Gastroesophageal sphincter (tissue), 4 donors: Measurements from ENCODE around the gene INSYN1. TPM values are rescaled to one million over a fixed set of nuclear protein-coding genes. Genes with fewer than 3 reads are reported as not detected.
A peak's percentile ranks its signal among the peaks of the same experiment; 100 is the strongest.

Experiments
- ATAC-seq: fragments of 150-250 bp; one replicate; pipeline ENCODE4 v1.9.1; 2016; ENCODE audit warnings: mild to moderate bottlenecking, moderate library complexity
- H3K27ac ChIP-seq, 4 donors: fragments of 200-600 bp; sonication (generic) in 3 of 4; 1 replicate in 3 of 4; 2 replicates in 1 of 4; pipeline ENCODE4 v1.5.1; 2016 to 2019
- H3K27me3 ChIP-seq: fragments of 200-600 bp; sonication (generic); one replicate; pipeline ENCODE4 v1.5.1; 2019
- H3K36me3 ChIP-seq, 2 donors: fragments of 200-600 bp; sonication (generic); one replicate each; pipeline ENCODE4 v1.5.1; 2019; ENCODE audit warnings: control low read depth in 1 of 2
- H3K4me1 ChIP-seq, 3 donors: fragments of 200-600 bp; sonication (generic); 1 replicate in 2 of 3; 2 replicates in 1 of 3; pipeline ENCODE4 v1.5.1; 2016 to 2019; ENCODE audit warnings: control low read depth in 2 of 3
- H3K4me3 ChIP-seq, 2 donors: fragments of 200-600 bp; sonication (generic); one replicate each; pipeline ENCODE4 v1.5.1; 2019; ENCODE audit warnings: mild to moderate bottlenecking in 1 of 2, moderate library complexity in 1 of 2
- H3K9me3 ChIP-seq, 3 donors: fragments of 200-600 bp; sonication (generic); one replicate each; pipeline ENCODE4 v1.5.1; 2017 to 2019; ENCODE audit warnings: control low read depth in 2 of 3
- CTCF ChIP-seq, 4 experiments: fragments of 200-600 bp in 2 of 4; fragments of 450-650 bp in 2 of 4; sonication (generic) in 1 of 4; IDR thresholded peaks; one replicate each; pipeline ENCODE4 v1.5.1; 2017 to 2019; ENCODE audit warnings: antibody characterized with exemption in 4 of 4, mild to moderate bottlenecking in 2 of 4, moderate library complexity in 2 of 4
- EP300 ChIP-seq: sonication (generic); formaldehyde crosslinking; IDR thresholded peaks from one replicate; pipeline ENCODE4 v1.6.1; 2017; ENCODE audit warnings: antibody characterized with exemption, mild to moderate bottlenecking
- POLR2A ChIP-seq, 2 donors: fragments of 450-650 bp; IDR thresholded peaks; one replicate each; pipeline ENCODE4 v1.6.1; 2017; ENCODE audit warnings: antibody characterized with exemption in 2 of 2, mild to moderate bottlenecking in 2 of 2, moderate library complexity in 1 of 2
- POLR2AphosphoS5 ChIP-seq: sonication (generic); formaldehyde crosslinking; IDR thresholded peaks from one replicate; pipeline ENCODE4 v1.6.1; 2017; ENCODE audit warnings: antibody characterized with exemption
- WGBS, 2 donors: methylation state at CpG; one replicate each; pipeline ENCODE4 v1.1.5; 2018; ENCODE audit warnings: low coverage in 1 of 2; 5-methylcytosine and 5-hydroxymethylcytosine counted together
- total RNA-seq, 4 donors: library from RNA; depleted of rRNA; stranded (reverse); fragments of >200 nt; gene quantifications; one replicate each; pipeline ENCODE4 v1.1.0, GENCODE V29; 2016

The INSYN1 gene
- total RNA-seq, 4 donors from 2014 or later: 11.4 to 30.2 (median 16.3) TPM

- no peak for ATAC-seq
- no peak for TF ChIP-seq POLR2AphosphoS5
- TF ChIP-seq EP300: no peak
- TF ChIP-seq POLR2A (IDR thresholded peaks at IDR 0.05): no peak
- no peak for TF ChIP-seq CTCF (IDR thresholded peaks at IDR 0.05)
Measured at GRCh38 chr15:73724212-73724611, 28.9 kb downstream of the INSYN1 start.

GRCh38 chr15:73723191-73723590, 30.0 kb downstream of the INSYN1 start:
- no peaks in the 10 kb centered on the region for H3K27me3 ChIP-seq
- H3K9me3 ChIP-seq: no peaks in the 10 kb centered on the region
- H3K4me3 ChIP-seq: no peak overlapping the region
- peak; percentile 53 for ATAC-seq
- no peak overlapping the region for H3K27ac ChIP-seq
- 40 to 44% methylated on average over 1 to 4 of the region's 4 CpGs for WGBS, 2 donors
- TF ChIP-seq POLR2AphosphoS5 (no peak), EP300 (no peak), POLR2A (IDR thresholded peaks at IDR 0.05) (no peak), CTCF (IDR thresholded peaks at IDR 0.05) (no peak)
- H3K36me3 ChIP-seq: no peaks in the 10 kb centered on the region
- no peaks in the 10 kb centered on the region for H3K4me1 ChIP-seq

More at GRCh38 chr15:73724212-73724611, 28.9 kb downstream of the INSYN1 start:
- Histone ChIP-seq H3K36me3 (no peaks in the 10 kb centered on the region), H3K27ac (no peak overlapping the region), H3K27me3 (no peaks in the 10 kb centered on the region), H3K4me3 (no peak overlapping the region), H3K4me1 (no peaks in the 10 kb centered on the region), H3K9me3 (no peaks in the 10 kb centered on the region)
- WGBS, 2 donors: 100% methylated on average over 1 of the region's 3 CpGs

DNA sequence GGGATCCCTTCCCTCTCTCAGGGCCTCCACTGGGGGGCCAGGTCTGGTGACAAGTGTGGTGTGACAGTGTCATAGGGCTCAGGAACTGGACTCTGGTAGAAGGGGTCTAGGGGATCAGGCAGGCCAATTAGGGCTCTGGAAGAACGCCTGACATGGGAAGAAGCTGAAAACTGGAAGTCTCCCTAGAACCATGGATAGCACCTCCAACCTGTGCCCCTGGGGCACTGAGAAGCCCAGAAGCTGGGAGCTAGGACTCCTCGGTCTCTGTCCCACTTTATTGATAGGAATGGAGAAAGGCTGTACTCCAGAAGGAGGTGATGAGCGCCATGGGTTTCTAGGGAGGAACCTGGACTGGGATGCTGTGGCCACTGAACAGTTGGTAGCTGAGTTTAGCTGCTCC, 30.7 kb downstream of the INSYN1 start:
- Histone ChIP-seq H3K4me1 (peaks cover 0 to under 1% (median 0%) of the 10 kb centered on the region in 3 donors), H3K4me3 (no peak overlapping the region), H3K27me3 (no peaks in the 10 kb centered on the region), H3K9me3 (no peaks in the 10 kb centered on the region), H3K27ac (no peak overlapping the region), H3K36me3 (no peaks in the 10 kb centered on the region)
- WGBS, 2 donors: 89 to 100% methylated on average over 2 to 3 of the region's 3 CpGs
- no peak for ATAC-seq
- TF ChIP-seq EP300 (no peak), CTCF (IDR thresholded peaks at IDR 0.05) (no peak), POLR2A (IDR thresholded peaks at IDR 0.05) (no peak), POLR2AphosphoS5 (no peak)

GRCh38 chr15:73718694-73719093, 34.5 kb downstream of the INSYN1 start:
- 60 to 84% methylated on average over 1 to 4 of the region's 4 CpGs for WGBS, 2 donors
- peaks cover 0 to 13% (median 0%) of the 10 kb centered on the region in 3 donors for H3K4me1 ChIP-seq

DNA sequence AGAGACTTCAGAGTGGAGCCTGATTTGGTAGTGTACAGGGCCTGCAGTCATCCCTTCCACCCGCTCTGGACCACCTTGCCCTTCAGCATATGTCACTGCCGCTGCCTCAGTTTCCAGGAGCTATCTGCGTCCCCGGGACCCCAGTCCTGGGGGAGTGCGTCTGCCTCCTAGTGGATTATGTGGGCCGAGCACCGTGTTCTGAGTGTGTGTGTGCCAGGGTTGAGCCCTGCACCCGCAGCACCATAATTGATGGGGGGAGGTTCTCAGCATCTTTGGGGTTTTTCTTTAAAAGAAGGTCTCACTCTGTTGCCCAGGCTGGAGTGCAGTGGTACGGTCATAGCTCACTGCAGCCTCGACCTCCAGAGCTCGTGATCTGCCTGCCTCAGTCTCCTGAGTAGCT, 35.3 kb downstream of the INSYN1 start:
- ATAC-seq: no peak
- Histone ChIP-seq H3K27ac (no peak overlapping the region), H3K4me3 (no peak overlapping the region), H3K27me3 (no peaks in the 10 kb centered on the region), H3K4me1 (peaks cover 0 to 13% (median 0%) of the 10 kb centered on the region in 3 donors), H3K9me3 (no peaks in the 10 kb centered on the region), H3K36me3 (peaks cover 0 to 21% of the 10 kb centered on the region in 2 donors)
- TF ChIP-seq POLR2A (IDR thresholded peaks at IDR 0.05): no peak
- no peak for TF ChIP-seq POLR2AphosphoS5
- TF ChIP-seq CTCF (IDR thresholded peaks at IDR 0.05): no peak
- no peak for TF ChIP-seq EP300
- 60% methylated on average over 2 of the region's 11 CpGs; no CpG with 5 or more reads in 1 of the 2 donors for WGBS, 2 donors

More at GRCh38 chr15:73718694-73719093, 34.5 kb downstream of the INSYN1 start:
- H3K9me3 ChIP-seq: no peaks in the 10 kb centered on the region
- TF ChIP-seq POLR2AphosphoS5 (no peak), POLR2A (IDR thresholded peaks at IDR 0.05) (no peak), EP300 (no peak)
- H3K36me3 ChIP-seq: peaks cover 0 to 12% of the 10 kb centered on the region in 2 donors
- no peak overlapping the region for H3K4me3 ChIP-seq
- ATAC-seq: no peak
- no peak overlapping the region for H3K27ac ChIP-seq
- H3K27me3 ChIP-seq: no peaks in the 10 kb centered on the region
